HG03457 (cell line): ENCODE results near the gene NF1.
"Not testable (repeated sequence)": the region's sequence is repeated elsewhere in the genome, so short reads cannot be mapped to it uniquely, and the experiment has no call there.

Source experiments
- ATAC-seq: cut with Tn5 transposase; IDR thresholded peaks from one replicate; pipeline ENCODE4 v1.9.1; 2021; ENCODE audit warnings: moderate number of reproducible peaks; ENCODE audit not compliant: unreplicated experiment

The NF1 gene, protein sequence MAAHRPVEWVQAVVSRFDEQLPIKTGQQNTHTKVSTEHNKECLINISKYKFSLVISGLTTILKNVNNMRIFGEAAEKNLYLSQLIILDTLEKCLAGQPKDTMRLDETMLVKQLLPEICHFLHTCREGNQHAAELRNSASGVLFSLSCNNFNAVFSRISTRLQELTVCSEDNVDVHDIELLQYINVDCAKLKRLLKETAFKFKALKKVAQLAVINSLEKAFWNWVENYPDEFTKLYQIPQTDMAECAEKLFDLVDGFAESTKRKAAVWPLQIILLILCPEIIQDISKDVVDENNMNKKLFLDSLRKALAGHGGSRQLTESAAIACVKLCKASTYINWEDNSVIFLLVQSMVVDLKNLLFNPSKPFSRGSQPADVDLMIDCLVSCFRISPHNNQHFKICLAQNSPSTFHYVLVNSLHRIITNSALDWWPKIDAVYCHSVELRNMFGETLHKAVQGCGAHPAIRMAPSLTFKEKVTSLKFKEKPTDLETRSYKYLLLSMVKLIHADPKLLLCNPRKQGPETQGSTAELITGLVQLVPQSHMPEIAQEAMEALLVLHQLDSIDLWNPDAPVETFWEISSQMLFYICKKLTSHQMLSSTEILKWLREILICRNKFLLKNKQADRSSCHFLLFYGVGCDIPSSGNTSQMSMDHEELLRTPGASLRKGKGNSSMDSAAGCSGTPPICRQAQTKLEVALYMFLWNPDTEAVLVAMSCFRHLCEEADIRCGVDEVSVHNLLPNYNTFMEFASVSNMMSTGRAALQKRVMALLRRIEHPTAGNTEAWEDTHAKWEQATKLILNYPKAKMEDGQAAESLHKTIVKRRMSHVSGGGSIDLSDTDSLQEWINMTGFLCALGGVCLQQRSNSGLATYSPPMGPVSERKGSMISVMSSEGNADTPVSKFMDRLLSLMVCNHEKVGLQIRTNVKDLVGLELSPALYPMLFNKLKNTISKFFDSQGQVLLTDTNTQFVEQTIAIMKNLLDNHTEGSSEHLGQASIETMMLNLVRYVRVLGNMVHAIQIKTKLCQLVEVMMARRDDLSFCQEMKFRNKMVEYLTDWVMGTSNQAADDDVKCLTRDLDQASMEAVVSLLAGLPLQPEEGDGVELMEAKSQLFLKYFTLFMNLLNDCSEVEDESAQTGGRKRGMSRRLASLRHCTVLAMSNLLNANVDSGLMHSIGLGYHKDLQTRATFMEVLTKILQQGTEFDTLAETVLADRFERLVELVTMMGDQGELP (N-terminal part only)

DNA sequence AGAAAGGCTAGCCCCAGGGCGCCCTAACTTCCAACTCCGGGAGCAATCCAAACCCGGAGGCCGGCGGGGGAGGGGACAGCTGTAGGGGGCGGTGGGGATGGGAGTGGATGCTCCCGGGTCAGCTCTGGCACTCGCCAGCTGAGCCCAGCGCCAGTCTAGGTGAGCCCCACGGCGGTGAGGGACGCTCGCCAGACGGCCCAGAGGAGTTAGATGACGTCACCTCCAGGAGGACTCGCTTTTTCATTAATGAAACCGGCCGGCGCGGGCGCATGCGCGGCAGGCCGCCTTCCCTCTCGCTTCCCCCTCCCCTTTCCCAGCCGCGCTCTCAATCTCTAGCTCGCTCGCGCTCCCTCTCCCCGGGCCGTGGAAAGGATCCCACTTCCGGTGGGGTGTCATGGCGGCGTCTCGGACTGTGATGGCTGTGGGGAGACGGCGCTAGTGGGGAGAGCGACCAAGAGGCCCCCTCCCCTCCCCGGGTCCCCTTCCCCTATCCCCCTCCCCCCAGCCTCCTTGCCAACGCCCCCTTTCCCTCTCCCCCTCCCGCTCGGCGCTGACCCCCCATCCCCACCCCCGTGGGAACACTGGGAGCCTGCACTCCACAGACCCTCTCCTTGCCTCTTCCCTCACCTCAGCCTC, at the start of gene NF1:
NF1 (plus strand) TSS at position 378 of the 636 bp plus-strand sequence. CDS start 333 bp downstream, outside the sequence.
- peak; percentile 64 for ATAC-seq

DNA sequence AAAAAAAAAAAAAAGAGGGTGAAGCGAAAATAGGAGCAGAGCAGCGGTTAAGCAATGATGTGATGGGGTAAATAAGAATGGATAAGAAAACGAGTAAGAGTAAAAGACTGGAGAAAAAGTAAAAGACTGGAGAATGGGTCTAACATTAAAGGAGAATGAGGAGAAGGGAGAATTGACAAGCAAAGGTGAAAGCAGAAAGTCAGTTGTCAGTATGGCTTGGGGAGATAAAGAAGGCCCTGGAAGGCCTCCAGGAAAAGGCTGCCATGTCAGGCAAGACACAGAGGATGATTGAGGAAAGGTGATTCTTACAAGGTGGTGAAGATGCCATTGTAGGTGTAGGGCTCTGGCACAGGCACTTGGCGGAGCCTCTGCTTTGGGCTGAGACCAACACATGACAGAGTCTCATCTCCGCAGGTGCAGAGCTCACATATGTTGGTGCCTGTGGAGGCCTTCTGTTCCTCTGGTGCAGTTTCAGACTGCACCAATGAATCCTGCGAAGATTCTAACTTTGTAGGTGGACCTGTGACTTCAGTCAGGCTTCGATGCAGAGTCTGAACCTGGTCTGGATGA, 47.8 kb upstream of the NF1 start:
- ATAC-seq, result not testable (repeated sequence)

DNA sequence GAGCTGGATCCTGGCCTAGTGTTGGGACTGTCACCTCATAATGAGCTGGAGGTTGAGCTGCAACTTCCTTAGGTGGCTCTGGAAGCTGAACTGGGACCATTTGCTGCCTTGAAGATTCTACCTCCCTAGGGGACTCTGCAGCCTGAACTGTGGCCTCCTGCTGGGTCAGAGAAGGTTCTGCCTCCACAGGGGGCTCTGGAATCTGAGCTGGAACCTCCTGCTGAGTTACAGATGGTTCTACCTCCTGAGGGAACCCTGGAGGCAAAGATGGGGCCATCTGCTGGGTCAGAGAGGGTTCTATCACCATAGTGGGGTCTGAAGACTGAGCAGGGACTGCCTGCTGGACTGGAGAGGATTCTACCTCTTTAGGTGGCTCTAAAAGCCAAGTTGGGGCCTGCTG, 46.6 kb upstream of the NF1 start:
- ATAC-seq, result no peak

DNA sequence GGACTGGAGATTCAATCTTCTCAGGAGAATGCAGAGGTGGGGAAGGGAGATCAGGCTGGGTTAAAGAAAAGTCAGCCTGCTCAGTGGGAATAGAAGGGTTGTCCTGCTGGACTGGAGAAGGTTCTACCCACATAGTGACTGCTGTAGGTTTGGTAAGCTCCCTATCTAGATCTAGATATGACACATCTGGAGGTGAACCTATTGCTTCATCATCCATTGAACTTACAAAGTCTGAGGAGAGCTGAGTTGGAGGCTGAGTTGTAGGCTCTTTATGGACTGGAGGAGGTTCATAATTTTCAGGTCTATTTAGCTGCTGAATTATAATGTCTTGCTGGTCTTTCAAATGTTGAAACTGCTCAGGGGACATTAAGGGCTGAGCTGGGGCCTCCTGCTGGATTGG, 46.0 kb upstream of the NF1 start:
- no peak for ATAC-seq

DNA sequence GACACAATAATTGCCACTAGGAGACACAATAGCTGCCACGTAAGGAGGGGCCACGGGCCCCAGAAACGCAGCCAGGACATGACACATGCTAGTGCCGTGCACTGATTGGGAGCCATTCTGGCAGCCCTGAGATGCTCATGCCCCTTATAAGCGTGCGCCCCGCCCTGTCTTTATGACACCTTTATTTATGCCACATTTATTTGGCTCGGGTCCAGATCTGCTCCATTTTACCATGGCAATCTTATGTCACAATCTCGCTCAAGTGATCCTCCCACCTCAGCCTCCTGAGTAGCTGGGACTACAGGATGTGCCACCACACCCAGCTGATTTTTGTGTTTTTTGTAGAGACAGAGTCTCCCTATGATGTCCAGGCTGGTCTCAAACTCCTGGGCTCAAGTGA, 43.8 kb upstream of the NF1 start:
- ATAC-seq, result no peak

DNA sequence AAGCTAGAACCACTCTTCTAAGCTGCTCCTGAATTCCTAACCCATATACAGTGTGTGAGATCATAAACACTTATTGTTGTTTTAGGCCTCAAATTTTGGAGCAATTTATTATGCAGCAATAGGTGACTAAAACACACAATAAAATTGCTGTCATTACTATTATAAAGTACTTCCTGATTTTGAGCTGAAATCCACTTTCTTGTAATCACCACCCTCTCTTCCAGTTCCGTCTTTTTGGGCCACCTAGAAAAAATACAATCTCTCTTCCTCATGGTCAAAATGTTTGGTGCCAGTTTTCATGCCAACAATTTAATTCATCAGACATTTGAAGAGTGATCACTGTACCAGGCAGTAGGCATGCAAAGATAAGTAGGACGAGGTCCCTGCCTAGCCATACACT, 43.3 kb upstream of the NF1 start:
- no peak for ATAC-seq

DNA sequence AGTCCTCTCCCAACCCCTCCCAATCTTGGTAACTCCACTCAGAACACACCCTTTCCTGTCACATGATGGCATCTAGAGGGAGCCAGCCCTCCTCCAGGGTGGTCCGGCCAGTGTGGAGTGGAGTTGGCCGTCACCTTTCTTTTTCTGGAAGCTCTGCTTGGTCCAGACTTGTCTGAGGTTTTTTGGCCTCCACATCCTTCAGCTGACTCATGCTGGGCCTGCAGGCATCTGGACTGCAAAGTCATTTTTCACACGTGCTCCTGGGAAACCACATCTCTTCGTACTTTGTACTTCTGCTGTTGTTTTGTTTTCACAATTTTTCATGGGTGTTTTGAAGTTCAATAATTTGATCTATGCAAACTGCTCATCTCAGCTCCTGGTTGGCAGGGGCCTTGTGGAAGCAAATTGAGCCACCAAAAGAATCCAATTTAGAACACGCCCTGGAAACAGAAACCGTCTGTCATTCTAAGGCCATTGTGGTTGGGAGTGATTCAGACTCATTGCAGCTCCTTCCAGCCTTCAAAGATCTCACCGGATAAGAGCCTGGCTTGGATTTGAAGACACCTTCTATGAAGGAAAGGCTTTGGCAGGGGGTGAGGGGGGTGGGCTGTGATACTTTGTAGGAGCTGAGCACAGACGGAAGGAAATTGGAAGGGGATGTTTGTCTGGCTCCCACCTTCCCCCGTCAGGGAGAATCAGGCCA, 42.4 kb upstream of the NF1 start:
- no peak for ATAC-seq

DNA sequence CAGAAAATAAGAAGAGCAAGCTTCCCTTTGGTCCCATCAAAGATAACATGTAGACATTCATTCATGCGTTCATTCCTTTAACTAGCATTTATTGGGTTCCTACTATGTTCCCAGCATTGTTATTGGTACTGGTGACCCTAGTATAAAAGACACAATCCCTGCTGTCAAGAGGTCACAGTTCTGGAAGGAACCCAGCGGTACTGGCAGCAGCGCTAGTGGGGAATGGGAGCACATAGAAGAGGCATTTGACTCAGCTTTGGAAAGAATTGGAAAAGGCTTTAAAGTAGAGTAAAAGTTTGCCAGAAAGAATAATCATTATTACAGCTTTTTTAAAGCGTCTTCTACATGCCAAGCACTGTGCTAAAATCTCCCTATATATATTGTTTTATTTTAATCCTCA, 41.7 kb upstream of the NF1 start:
- ATAC-seq, result no peak

DNA sequence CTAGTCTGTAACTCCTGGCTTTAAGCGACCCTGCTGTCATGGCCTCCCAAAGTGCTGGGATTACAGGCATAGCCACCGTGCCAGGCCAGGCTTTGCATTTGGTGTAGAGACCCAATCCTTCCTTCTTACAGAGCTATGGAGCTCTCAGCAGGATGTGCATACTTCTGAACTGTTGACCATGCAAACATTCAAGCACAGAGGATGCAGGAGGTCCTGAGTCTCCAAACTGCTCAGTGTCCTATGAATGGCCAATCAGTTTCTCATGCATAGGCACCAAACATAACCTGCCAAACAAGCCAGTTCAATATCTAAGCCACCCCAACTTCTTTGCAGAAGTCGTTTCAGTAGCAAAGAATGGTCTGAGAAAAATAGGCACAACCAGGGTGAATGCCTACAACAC, 40.0 kb upstream of the NF1 start:
- ATAC-seq, result no peak

DNA sequence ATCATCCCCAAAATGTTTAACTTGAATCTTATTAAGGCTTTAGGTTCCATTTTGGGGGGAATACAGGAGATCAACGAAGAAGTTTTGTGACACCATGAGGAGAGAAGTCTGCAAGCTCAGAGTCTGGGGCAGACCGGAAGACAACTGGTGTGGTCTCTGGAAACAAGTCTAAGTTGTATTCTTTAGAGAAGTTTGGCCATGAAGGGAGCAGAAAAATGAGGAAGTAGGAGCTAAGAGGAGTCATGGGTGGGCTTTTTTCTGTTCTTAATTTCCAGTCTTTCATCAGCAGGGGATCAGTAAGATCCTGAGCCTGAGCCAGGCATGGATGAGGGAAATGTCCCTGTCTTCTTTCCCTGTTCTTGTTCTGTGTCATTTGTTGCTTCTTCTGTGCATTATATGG, 35.8 kb upstream of the NF1 start:
- no peak for ATAC-seq

DNA sequence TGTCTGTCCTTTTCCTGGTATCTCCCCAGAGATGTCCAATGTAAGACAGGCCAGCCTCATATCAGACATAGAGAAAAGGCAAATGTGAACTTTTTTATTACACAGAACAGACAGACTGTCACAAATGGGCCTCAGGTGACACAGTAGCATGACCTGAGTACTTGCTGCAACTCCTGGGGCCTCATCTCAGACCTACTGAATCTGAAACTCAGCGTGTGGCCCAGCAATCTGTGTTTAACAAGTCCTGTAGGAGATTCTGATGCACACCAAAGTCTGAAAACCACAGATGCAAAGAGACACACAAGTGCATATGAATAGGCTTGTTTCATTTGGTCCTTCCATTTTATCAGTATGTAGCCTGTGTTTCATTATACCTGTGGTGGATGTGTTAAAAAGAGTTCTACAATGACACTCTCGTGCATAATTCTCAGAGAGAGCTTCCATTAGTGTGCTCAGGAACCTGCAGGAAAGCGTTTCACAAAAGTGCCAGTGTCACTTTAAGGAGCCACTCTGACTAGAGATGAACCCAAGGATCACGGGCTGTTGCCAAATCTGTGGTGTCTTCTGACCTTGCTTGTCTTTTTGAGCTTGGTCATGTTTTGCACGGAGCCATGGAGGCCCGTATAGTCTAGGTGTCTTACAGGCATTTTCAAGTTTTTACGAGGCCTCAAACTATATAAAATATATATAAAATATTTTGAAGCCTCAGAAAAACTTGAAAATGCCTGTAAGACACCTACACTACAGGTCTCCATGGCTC, 33.8 kb upstream of the NF1 start:
- ATAC-seq, result no peak

DNA sequence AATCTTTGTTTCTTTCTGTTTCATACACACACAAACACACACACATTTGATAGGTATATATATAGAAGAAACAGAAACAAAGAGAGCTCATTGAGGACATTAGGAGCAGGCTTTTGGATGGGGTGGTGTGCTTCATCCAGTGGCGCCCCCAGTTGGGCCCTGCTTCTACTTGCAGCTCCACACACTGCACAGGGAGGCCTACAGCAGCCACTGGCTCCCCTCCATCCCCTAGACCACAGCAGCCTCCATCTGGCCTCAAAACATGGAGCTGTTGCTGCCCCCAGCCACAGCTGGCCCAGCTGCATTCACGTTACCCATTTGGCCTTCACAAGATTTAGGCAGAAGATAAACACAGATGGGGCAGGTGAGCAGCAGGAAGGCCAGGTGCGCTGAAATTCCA, 33.1 kb upstream of the NF1 start:
- ATAC-seq, result no peak

DNA sequence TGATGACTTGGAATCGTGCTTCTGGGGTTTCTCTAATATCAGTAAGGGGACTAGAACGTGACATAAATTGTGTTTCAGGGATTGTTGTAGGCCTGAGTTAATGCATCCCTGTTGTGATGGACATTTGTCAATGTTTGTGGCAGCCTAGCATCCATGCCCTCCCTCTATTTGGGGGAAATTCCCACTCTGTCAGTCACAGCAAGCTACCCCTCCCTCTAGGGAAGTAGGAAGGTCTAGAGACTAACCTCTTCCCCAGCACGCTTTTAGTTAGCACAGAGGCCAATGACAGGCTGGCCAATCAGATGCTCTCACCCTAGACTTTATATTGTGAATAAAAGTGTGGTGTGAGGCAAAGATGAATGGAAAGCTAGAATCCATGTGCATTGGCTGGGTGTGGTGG, 32.4 kb upstream of the NF1 start:
- no peak for ATAC-seq

DNA sequence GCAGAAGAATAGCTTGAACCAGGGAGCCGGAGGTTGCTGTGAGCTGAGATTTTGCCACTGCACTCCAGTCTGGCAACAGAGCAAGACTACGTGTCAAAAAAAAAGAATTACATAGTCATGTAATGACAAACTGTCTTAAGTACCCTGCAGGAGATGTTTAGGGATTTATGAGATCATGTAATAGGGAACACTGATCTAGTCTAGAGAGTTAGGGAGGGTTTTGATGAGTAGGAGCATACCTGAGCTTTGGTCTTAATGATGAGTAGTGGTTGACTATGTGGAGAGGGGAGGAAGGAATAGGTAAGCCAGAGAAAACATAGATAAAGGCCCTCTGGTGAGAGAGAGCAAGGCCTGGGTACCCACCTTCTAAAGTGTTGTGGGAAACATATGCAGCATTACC, 30.1 kb upstream of the NF1 start:
- ATAC-seq, result no peak

DNA sequence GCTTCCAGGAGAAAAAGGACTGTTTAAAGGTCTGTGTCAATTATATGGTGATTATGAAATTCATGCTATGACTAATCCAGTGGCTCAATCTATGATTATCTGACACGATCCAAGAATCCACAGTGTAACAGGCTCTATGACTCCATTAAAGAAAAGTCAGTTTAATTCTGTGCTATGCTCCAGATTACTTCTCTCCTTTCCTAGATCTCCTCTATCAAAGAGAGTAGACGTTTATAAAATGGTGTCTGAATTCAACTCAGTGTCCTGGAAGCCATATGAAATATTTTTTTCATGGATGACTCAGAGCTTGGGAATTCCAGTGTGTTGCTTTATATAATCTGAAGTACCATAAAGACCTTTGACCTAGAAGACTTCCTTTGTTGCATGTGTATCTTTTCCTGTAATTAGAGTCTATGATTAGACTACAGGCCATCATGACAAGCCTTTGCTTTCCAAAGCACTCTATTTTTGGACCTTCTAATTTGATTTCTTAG, 27.0 kb upstream of the NF1 start:
- no peak for ATAC-seq

DNA sequence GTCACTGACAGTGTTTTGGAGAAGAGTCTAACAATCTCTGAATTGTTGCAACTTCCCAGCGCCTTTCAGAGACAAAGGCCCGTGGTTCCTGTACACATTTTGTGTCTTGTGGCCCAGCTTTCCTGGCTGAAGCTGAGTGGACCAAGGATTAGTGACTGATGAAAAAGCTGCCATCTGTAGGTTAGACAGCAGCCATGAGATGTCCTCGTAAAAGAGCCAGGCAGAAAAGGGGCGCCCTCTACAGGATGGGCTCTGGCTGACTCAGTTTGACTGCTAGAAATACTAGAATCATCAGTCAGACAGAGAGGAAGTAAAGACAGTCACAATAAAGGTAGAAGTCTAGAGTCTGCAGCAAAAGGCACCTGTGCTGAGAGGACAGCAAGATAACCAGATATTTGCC, 26.5 kb upstream of the NF1 start:
- no peak for ATAC-seq

DNA sequence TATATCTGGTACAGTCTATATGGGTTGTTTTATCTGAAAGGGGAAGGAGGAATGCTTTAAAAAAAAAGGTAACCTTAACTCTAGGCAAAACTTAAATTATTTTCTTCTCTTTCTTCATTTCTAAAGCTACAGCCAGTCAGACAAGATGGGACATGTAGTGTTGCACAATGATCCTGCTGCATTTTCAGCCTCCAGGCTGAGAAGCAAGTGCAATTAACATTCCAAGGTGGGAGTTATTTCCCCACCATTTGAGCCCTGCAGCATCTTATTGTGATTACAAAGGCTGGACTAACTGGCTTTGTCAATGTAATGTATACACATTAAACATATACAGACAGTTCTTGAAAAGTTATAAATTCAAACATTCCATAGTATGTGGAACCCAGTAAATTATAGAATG, 22.6 kb upstream of the NF1 start:
- no peak for ATAC-seq

DNA sequence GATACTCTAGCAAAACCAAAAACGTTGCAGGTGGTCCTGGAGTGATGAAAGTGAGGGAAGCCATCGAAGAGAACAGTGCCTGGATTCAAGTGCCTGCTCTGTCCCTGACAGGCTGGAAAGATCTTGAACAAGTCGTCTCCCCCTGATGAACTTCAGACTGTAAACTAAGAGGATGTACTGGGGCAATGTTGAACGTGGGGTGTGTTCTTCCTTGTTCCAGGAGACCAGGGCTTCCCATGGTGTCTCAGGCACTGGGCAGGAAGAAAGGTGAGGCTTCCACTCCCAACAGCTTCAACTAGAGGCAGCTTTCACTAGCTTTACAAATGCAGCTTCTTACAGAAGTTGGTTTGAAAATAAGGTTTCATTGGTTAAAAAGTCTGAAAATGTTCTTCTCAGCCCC, 21.4 kb upstream of the NF1 start:
- ATAC-seq, result no peak
